NCI-H1092 (cell line): ENCODE results near the gene FURIN.
"Not testable (repeated sequence)": the region's sequence is repeated elsewhere in the genome, so short reads cannot be mapped to it uniquely, and the experiment has no call there.

Experiments
- DNase-seq: peaks from one replicate; lab custom pipeline; 2025; lab: John Stamatoyannopoulos, UW

The FURIN gene

GRCh38 chr15:90883526-90883975 is 15.2 kb downstream of the FURIN start:
- DNase-seq: no peak

- DNase-seq: no peak
These were observed 15.8 kb downstream of the FURIN start, which contains the start of gene FES for GRCh38 chr15:90883976-90884718. Gene FES, plus strand, starts transcription at chr15:90884504. Its CDS starts 542 bp downstream, at chr15:90885046.

- DNase-seq: no peak
These were observed 16.5 kb downstream of the FURIN start for GRCh38 chr15:90884719-90885431.

- peak; percentile 35 for DNase-seq
These were observed 17.3 kb downstream of the FURIN start for GRCh38 chr15:90885432-90886290.

- no peak for DNase-seq
These were observed 17.9 kb downstream of the FURIN start for GRCh38 chr15:90886291-90886614.

GRCh38 chr15:90887037-90887481 is 18.7 kb downstream of the FURIN start:
- DNase-seq: no peak

GRCh38 chr15:90889313-90889730 is 20.9 kb downstream of the FURIN start:
- no peak for DNase-seq

- no peak for DNase-seq
These were observed 21.5 kb downstream of the FURIN start for GRCh38 chr15:90889736-90890456.

GRCh38 chr15:90890839-90891238 is 22.5 kb downstream of the FURIN start:
- no peak for DNase-seq

- DNase-seq: no peak
These were observed 23.1 kb downstream of the FURIN start for GRCh38 chr15:90891346-90891949.

GRCh38 chr15:90892023-90892422 is 23.6 kb downstream of the FURIN start:
- no peak for DNase-seq

- DNase-seq: no peak
These were observed 24.2 kb downstream of the FURIN start for GRCh38 chr15:90892498-90893174.

GRCh38 chr15:90893175-90894090 is 25.0 kb downstream of the FURIN start:
- no peak for DNase-seq

GRCh38 chr15:90895571-90896117 is 27.3 kb downstream of the FURIN start:
- DNase-seq: peak; percentile 51

GRCh38 chr15:90897131-90897655 is 28.8 kb downstream of the FURIN start:
- DNase-seq: not testable (repeated sequence)

- DNase-seq: no peak
These were observed 33.0 kb downstream of the FURIN start for GRCh38 chr15:90901175-90902039.

GRCh38 chr15:90902040-90902839 is 33.9 kb downstream of the FURIN start:
- DNase-seq: peak; percentile 33
